ENCODE results near the gene TNFSF18.

The TNFSF18 gene

DNA sequence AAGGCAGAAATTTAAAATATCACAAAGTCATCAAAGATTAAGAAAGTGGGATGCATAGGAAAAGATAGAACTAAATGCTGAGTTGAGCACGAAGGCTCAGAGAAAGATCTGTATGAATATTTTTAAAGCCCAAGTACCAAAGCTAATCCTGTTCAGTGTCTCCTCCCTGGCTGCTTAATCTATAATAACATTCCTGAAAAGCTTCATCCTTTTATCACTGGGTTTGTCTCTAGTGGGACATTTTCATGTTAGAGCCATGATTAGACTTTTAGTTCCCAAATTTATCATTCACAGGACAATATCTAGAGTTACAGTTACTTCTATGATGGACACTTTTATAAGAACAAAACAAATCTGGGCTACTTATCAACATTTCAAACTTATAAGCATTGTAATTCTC lies 38.6 kb downstream of the TNFSF18 start:
- H3K4me2 ChIP-seq (ENCODE audit: low read depth, low read length): no peak overlapping the region
- H3K27ac ChIP-seq (ENCODE audit: low read length): no peak overlapping the region
- H3K4me1 ChIP-seq (ENCODE audit: low read length): no peaks in the 10 kb centered on the region
- no peaks in the 10 kb centered on the region for H3K9me2 ChIP-seq (replicated peaks; ENCODE audit: insufficient read depth, low read length)
- no peak overlapping the region for H3K4me3 ChIP-seq (ENCODE audit: low read length)
- no peak overlapping the region for H3K9ac ChIP-seq (ENCODE audit: low read length)
- H4K20me1 ChIP-seq (ENCODE audit: insufficient read depth, low read length): no peaks in the 10 kb centered on the region
- DNase-seq: no peak
- no peaks in the 10 kb centered on the region for H3K36me3 ChIP-seq (replicated peaks; ENCODE audit: insufficient read depth, low read length)
- H3F3A ChIP-seq (ENCODE audit: insufficient read depth, low read length): no peaks in the 10 kb centered on the region
- H3K9me3 ChIP-seq (replicated peaks; ENCODE audit: insufficient read depth, low read length): no peaks in the 10 kb centered on the region
- TF ChIP-seq CTCF (IDR thresholded peaks at IDR 0.05; ENCODE audit: low read length) (no peak), EZH2 (optimal IDR thresholded peaks at IDR 0.05; ENCODE audit: low read depth, low read length) (no peak), EZH2phosphoT487 (IDR thresholded peaks at IDR 0.05; ENCODE audit: low read length) (no peak)
- H3K27me3 ChIP-seq (replicated peaks; ENCODE audit: insufficient read depth, low read length): no peaks in the 10 kb centered on the region
- no peaks in the 10 kb centered on the region for H3K79me2 ChIP-seq (ENCODE audit: low read length)
- no peak overlapping the region for H2AFZ ChIP-seq (ENCODE audit: low read length)

DNA sequence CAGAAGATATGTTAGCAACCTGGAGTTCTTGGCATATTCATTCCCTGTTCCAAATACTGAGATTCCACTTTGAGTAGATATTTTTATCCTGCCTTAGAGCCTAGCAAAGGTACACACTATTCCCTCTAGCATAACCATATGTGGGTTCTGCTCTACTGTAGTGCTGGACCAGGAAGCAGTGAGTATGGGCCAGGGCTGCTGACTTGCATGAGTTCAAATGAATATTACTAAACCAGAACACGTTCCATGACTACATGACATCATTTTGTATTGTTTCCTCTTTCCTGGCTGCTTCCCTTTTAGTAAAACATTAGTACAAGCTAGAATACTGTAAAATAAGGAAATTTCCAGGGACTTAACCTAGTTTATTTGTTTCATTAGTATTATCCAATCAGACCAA lies 41.1 kb downstream of the TNFSF18 start:
- H3K9me2 ChIP-seq (replicated peaks; ENCODE audit: insufficient read depth, low read length): no peaks in the 10 kb centered on the region
- H3K9ac ChIP-seq (ENCODE audit: low read length): no peak overlapping the region
- no peaks in the 10 kb centered on the region for H3F3A ChIP-seq (ENCODE audit: insufficient read depth, low read length)
- H3K9me3 ChIP-seq (replicated peaks; ENCODE audit: insufficient read depth, low read length): no peaks in the 10 kb centered on the region
- H3K4me2 ChIP-seq (ENCODE audit: low read depth, low read length): no peak overlapping the region
- H2AFZ ChIP-seq (ENCODE audit: low read length): no peak overlapping the region
- no peak for DNase-seq
- H3K36me3 ChIP-seq (replicated peaks; ENCODE audit: insufficient read depth, low read length): no peaks in the 10 kb centered on the region
- H3K4me1 ChIP-seq (ENCODE audit: low read length): no peaks in the 10 kb centered on the region
- H3K4me3 ChIP-seq (ENCODE audit: low read length): no peak overlapping the region
- no peaks in the 10 kb centered on the region for H4K20me1 ChIP-seq (ENCODE audit: insufficient read depth, low read length)
- H3K27me3 ChIP-seq (replicated peaks; ENCODE audit: insufficient read depth, low read length): no peaks in the 10 kb centered on the region
- TF ChIP-seq EZH2phosphoT487 (IDR thresholded peaks at IDR 0.05; ENCODE audit: low read length): no peak
- no peak for TF ChIP-seq CTCF (IDR thresholded peaks at IDR 0.05; ENCODE audit: low read length)
- no peak for TF ChIP-seq EZH2 (optimal IDR thresholded peaks at IDR 0.05; ENCODE audit: low read depth, low read length)
- no peaks in the 10 kb centered on the region for H3K79me2 ChIP-seq (ENCODE audit: low read length)
- no peak overlapping the region for H3K27ac ChIP-seq (ENCODE audit: low read length)

DNA sequence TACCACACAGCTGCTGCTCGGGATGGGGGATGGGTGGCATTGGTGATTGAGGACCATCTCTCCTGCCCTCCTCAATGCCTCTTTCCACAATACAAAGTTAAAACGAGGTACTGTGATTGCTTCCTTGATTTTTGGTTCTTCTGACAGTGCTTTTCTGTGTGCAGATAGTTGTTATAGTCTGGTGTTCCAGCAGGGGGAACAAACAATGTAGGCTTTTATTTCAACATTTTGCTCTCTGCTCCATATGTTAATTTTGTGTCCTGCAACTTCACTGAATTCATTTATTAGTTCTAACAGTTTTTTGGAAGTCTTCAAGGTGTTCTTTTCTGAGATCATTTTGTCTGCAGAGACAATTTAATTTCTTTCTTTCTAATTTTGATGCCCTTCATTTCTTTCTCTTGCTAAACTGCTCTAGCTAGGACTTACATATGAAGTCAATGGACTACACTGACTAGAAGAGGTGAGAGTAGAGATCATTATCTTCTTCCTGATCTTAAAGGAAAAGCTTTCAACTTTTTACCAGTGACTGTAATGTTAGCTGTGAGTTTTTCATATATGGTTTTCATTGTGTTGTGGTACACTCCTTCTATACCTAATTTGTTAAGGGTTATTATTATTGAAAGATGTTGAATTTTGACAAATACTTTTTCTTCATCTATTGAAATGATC lies 45.4 kb downstream of the TNFSF18 start:
- TF ChIP-seq CTCF (IDR thresholded peaks at IDR 0.05; ENCODE audit: low read length): no peak
- TF ChIP-seq EZH2phosphoT487 (IDR thresholded peaks at IDR 0.05; ENCODE audit: low read length): no peak
- TF ChIP-seq EZH2 (optimal IDR thresholded peaks at IDR 0.05; ENCODE audit: low read depth, low read length): no peak
- no peak overlapping the region for H2AFZ ChIP-seq (ENCODE audit: low read length)
- no peaks in the 10 kb centered on the region for H3K27me3 ChIP-seq (replicated peaks; ENCODE audit: insufficient read depth, low read length)
- no peaks in the 10 kb centered on the region for H3F3A ChIP-seq (ENCODE audit: insufficient read depth, low read length)
- H3K9me2 ChIP-seq (replicated peaks; ENCODE audit: insufficient read depth, low read length): no peaks in the 10 kb centered on the region
- H3K4me3 ChIP-seq (ENCODE audit: low read length): no peak overlapping the region
- H3K4me2 ChIP-seq (ENCODE audit: low read depth, low read length): no peak overlapping the region
- H3K27ac ChIP-seq (ENCODE audit: low read length): no peak overlapping the region
- H3K4me1 ChIP-seq (ENCODE audit: low read length): no peaks in the 10 kb centered on the region
- no peak for DNase-seq
- no peak overlapping the region for H3K9ac ChIP-seq (ENCODE audit: low read length)
- H3K9me3 ChIP-seq (replicated peaks; ENCODE audit: insufficient read depth, low read length): no peaks in the 10 kb centered on the region
- H3K79me2 ChIP-seq (ENCODE audit: low read length): no peaks in the 10 kb centered on the region
- H3K36me3 ChIP-seq (replicated peaks; ENCODE audit: insufficient read depth, low read length): no peaks in the 10 kb centered on the region
- no peaks in the 10 kb centered on the region for H4K20me1 ChIP-seq (ENCODE audit: insufficient read depth, low read length)
